Measurements from ENCODE around the gene TIMELESS. TPM values are rescaled to one million over a fixed set of nuclear protein-coding genes. Genes with fewer than 3 reads are reported as not detected.

The TIMELESS gene
- total and polyA plus RNA-seq, 9 of the 15 experiments (the other 6 are each of a cell fraction or from before 2014, with no cell fraction given): 11.9 to 59.2 (median 35.8) TPM

Other genes starting within 250 kb of the TIMELESS start
Only the 7 nearest of the 18 such genes appear.
- 7.8 and 8.9 TPM in 2 replicates for gene IL23A, start 110.5 kb downstream of the TIMELESS start, total RNA-seq (2014; rRNA removed)
- gene IL23A, start 110.5 kb downstream of the TIMELESS start, total RNA-seq (2014; rRNA removed; fragmentation: Illumina TruSeq; extraction: Trizol): 9.0 and 9.1 TPM in 2 replicates
- gene IL23A, start 110.5 kb downstream of the TIMELESS start, total RNA-seq (2015; rRNA removed; fragmentation: Illumina TruSeq; extraction: Trizol): 9.1 TPM in 2 replicates
- gene IL23A, start 110.5 kb downstream of the TIMELESS start, total RNA-seq (2021): 9.6 and 12.5 TPM in 2 replicates
- 4.4 and 21.6 TPM in 2 replicates for gene IL23A, start 110.5 kb downstream of the TIMELESS start, polyA plus RNA-seq (2011; rRNA removed)
- gene IL23A, start 110.5 kb downstream of the TIMELESS start, polyA plus RNA-seq (2014; fragmentation: Illumina TruSeq; extraction: Trizol): 20.1 and 22.5 TPM in 2 replicates
- gene IL23A, start 110.5 kb downstream of the TIMELESS start, polyA plus RNA-seq (2014; fragmentation: Nextera tagmentation; extraction: Ambion mirVana): 10 to 100 TPM; 36.7 to 37.2 TPM
- 21.3 and 29.3 TPM in 2 replicates for gene IL23A, start 110.5 kb downstream of the TIMELESS start, polyA plus RNA-seq (2014; rRNA removed)
- 32.7 and 36.9 TPM in 2 replicates for gene STAT2, start 89.3 kb downstream of the TIMELESS start, total RNA-seq (2014; rRNA removed)
- gene STAT2, start 89.3 kb downstream of the TIMELESS start, total RNA-seq (2014; rRNA removed; fragmentation: Illumina TruSeq; extraction: Trizol): 38.6 and 40.3 TPM in 2 replicates
- gene STAT2, start 89.3 kb downstream of the TIMELESS start, total RNA-seq (2015; rRNA removed; fragmentation: Illumina TruSeq; extraction: Trizol): 39.1 and 40.5 TPM in 2 replicates
- 46.9 and 49.3 TPM in 2 replicates for gene STAT2, start 89.3 kb downstream of the TIMELESS start, total RNA-seq (2021)
- 44.2 and 71.2 TPM in 2 replicates for gene STAT2, start 89.3 kb downstream of the TIMELESS start, polyA plus RNA-seq (2011; rRNA removed)
- gene STAT2, start 89.3 kb downstream of the TIMELESS start, polyA plus RNA-seq (2014; fragmentation: Illumina TruSeq; extraction: Trizol): 38.2 and 39.2 TPM in 2 replicates
- gene STAT2, start 89.3 kb downstream of the TIMELESS start, polyA plus RNA-seq (2014; fragmentation: Nextera tagmentation; extraction: Ambion mirVana): 10 to 100 TPM; 15.5 to 16.9 TPM
- 39.1 and 40.1 TPM in 2 replicates for gene STAT2, start 89.3 kb downstream of the TIMELESS start, polyA plus RNA-seq (2014; rRNA removed)
- 0.09 TPM in 1 of 2 replicates, not detected in the other for gene APOF, start 86.6 kb downstream of the TIMELESS start, total RNA-seq (2014; rRNA removed)
- gene APOF, start 86.6 kb downstream of the TIMELESS start, total RNA-seq (2014; rRNA removed; fragmentation: Illumina TruSeq; extraction: Trizol): not detected in 2 replicates
- not detected in 2 replicates for gene APOF, start 86.6 kb downstream of the TIMELESS start, total RNA-seq (2015; rRNA removed; fragmentation: Illumina TruSeq; extraction: Trizol)
- gene APOF, start 86.6 kb downstream of the TIMELESS start, total RNA-seq (2021): 0.09 TPM in 1 of 2 replicates, not detected in the other
- not detected in 2 replicates for gene APOF, start 86.6 kb downstream of the TIMELESS start, polyA plus RNA-seq (2011; rRNA removed)
- gene APOF, start 86.6 kb downstream of the TIMELESS start, polyA plus RNA-seq (2014; fragmentation: Illumina TruSeq; extraction: Trizol): not detected in 2 replicates
- gene APOF, start 86.6 kb downstream of the TIMELESS start, polyA plus RNA-seq (2014; fragmentation: Nextera tagmentation; extraction: Ambion mirVana): under 1 TPM; 0.14 to 0.15 TPM
- gene APOF, start 86.6 kb downstream of the TIMELESS start, polyA plus RNA-seq (2014; rRNA removed): not detected in 2 replicates
- 0.36 TPM in 1 of 2 replicates, not detected in the other for gene MIP, start 5.2 kb upstream of the TIMELESS start, total RNA-seq (2014; rRNA removed)
- gene MIP, start 5.2 kb upstream of the TIMELESS start, total RNA-seq (2014; rRNA removed; fragmentation: Illumina TruSeq; extraction: Trizol): not detected in 2 replicates
- gene MIP, start 5.2 kb upstream of the TIMELESS start, total RNA-seq (2015; rRNA removed; fragmentation: Illumina TruSeq; extraction: Trizol): 0.08 TPM in 1 of 2 replicates, not detected in the other
- 0.29 TPM in 1 of 2 replicates, not detected in the other for gene MIP, start 5.2 kb upstream of the TIMELESS start, total RNA-seq (2021)
- gene MIP, start 5.2 kb upstream of the TIMELESS start, polyA plus RNA-seq (2011; rRNA removed): 0.08 TPM in 1 of 2 replicates, not detected in the other
- 0.09 TPM in 1 of 2 replicates, not detected in the other for gene MIP, start 5.2 kb upstream of the TIMELESS start, polyA plus RNA-seq (2014; fragmentation: Illumina TruSeq; extraction: Trizol)
- under 1 TPM; 0.14 to 0.24 TPM for gene MIP, start 5.2 kb upstream of the TIMELESS start, polyA plus RNA-seq (2014; fragmentation: Nextera tagmentation; extraction: Ambion mirVana)
- not detected in 2 replicates for gene MIP, start 5.2 kb upstream of the TIMELESS start, polyA plus RNA-seq (2014; rRNA removed)
- 1.8 and 2.4 TPM in 2 replicates for gene SPRYD4, start 19.2 kb upstream of the TIMELESS start, total RNA-seq (2014; rRNA removed)
- 2.5 and 2.7 TPM in 2 replicates for gene SPRYD4, start 19.2 kb upstream of the TIMELESS start, total RNA-seq (2014; rRNA removed; fragmentation: Illumina TruSeq; extraction: Trizol)
- 2.3 and 2.6 TPM in 2 replicates for gene SPRYD4, start 19.2 kb upstream of the TIMELESS start, total RNA-seq (2015; rRNA removed; fragmentation: Illumina TruSeq; extraction: Trizol)
- 2.6 and 2.8 TPM in 2 replicates for gene SPRYD4, start 19.2 kb upstream of the TIMELESS start, total RNA-seq (2021)
- gene SPRYD4, start 19.2 kb upstream of the TIMELESS start, polyA plus RNA-seq (2011; rRNA removed): 3.3 and 3.9 TPM in 2 replicates
- gene SPRYD4, start 19.2 kb upstream of the TIMELESS start, polyA plus RNA-seq (2014; fragmentation: Illumina TruSeq; extraction: Trizol): 2.9 and 3.1 TPM in 2 replicates
- 1 to 10 TPM; 3.8 to 4.7 TPM for gene SPRYD4, start 19.2 kb upstream of the TIMELESS start, polyA plus RNA-seq (2014; fragmentation: Nextera tagmentation; extraction: Ambion mirVana)
- 2.6 and 2.7 TPM in 2 replicates for gene SPRYD4, start 19.2 kb upstream of the TIMELESS start, polyA plus RNA-seq (2014; rRNA removed)
- 0.29 TPM in 1 of 2 replicates, not detected in the other for gene GLS2, start 38.7 kb upstream of the TIMELESS start, total RNA-seq (2014; rRNA removed)
- not detected in 2 replicates for gene GLS2, start 38.7 kb upstream of the TIMELESS start, total RNA-seq (2014; rRNA removed; fragmentation: Illumina TruSeq; extraction: Trizol)
- not detected in 2 replicates for gene GLS2, start 38.7 kb upstream of the TIMELESS start, total RNA-seq (2015; rRNA removed; fragmentation: Illumina TruSeq; extraction: Trizol)
- gene GLS2, start 38.7 kb upstream of the TIMELESS start, total RNA-seq (2021): not detected in 2 replicates
- gene GLS2, start 38.7 kb upstream of the TIMELESS start, polyA plus RNA-seq (2011; rRNA removed): 0.09 and 0.11 TPM in 2 replicates
- gene GLS2, start 38.7 kb upstream of the TIMELESS start, polyA plus RNA-seq (2014; fragmentation: Illumina TruSeq; extraction: Trizol): not detected in 2 replicates
- gene GLS2, start 38.7 kb upstream of the TIMELESS start, polyA plus RNA-seq (2014; fragmentation: Nextera tagmentation; extraction: Ambion mirVana): not detected
- gene GLS2, start 38.7 kb upstream of the TIMELESS start, polyA plus RNA-seq (2014; rRNA removed): not detected in 2 replicates
- 0.09 and 0.12 TPM in 2 replicates for gene RBMS2, start 72.4 kb upstream of the TIMELESS start, total RNA-seq (2014; rRNA removed)
- gene RBMS2, start 72.4 kb upstream of the TIMELESS start, total RNA-seq (2014; rRNA removed; fragmentation: Illumina TruSeq; extraction: Trizol): 0.25 and 1.2 TPM in 2 replicates
- gene RBMS2, start 72.4 kb upstream of the TIMELESS start, total RNA-seq (2015; rRNA removed; fragmentation: Illumina TruSeq; extraction: Trizol): 0.19 and 0.29 TPM in 2 replicates
- gene RBMS2, start 72.4 kb upstream of the TIMELESS start, total RNA-seq (2021): 0.66 and 2.4 TPM in 2 replicates
- 1.3 and 1.5 TPM in 2 replicates for gene RBMS2, start 72.4 kb upstream of the TIMELESS start, polyA plus RNA-seq (2011; rRNA removed)
- gene RBMS2, start 72.4 kb upstream of the TIMELESS start, polyA plus RNA-seq (2014; fragmentation: Illumina TruSeq; extraction: Trizol): 0.44 and 10.5 TPM in 2 replicates
- gene RBMS2, start 72.4 kb upstream of the TIMELESS start, polyA plus RNA-seq (2014; fragmentation: Nextera tagmentation; extraction: Ambion mirVana): under 1 TPM; 0.08 to 0.31 TPM
- 0.36 and 0.78 TPM in 2 replicates for gene RBMS2, start 72.4 kb upstream of the TIMELESS start, polyA plus RNA-seq (2014; rRNA removed)